CD4-positive, CD25-positive, alpha-beta regulatory T cell (primary cell): ENCODE measurements around the gene TUBB3. TPM values are rescaled to one million over a fixed set of nuclear protein-coding genes. Genes with fewer than 3 reads are reported as not detected.

ENCODE experiments used
- ATAC-seq, 2 donors: fragments of 150-1000 bp; cut with Tn5 transposase; one replicate each; pipeline ENCODE4 v1.10.0; 2021; ENCODE audit warnings: low read depth in 2 of 2, moderate number of reproducible peaks in 2 of 2, moderate library complexity in 1 of 2
- DNase-seq, 3 donors: peaks; one replicate each; pipeline versions ENCODE4 v3.0.0 to v3.0.0-alpha.2; 2012 to 2022; ENCODE audit warnings: mixed read lengths in 1 of 3
- H3K27ac ChIP-seq: one replicate; pipeline ENCODE4 v1.7.0; 2013; ENCODE audit warnings: mild to moderate bottlenecking, low read length; ENCODE audit not compliant: insufficient read depth, poor library complexity, severe bottlenecking
- H3K27me3 ChIP-seq: one replicate; pipeline ENCODE4 v1.7.0; 2013; ENCODE audit warnings: low read length; ENCODE audit not compliant: control insufficient read depth, insufficient read depth
- H3K36me3 ChIP-seq: one replicate; pipeline ENCODE4 v1.7.0; 2013; ENCODE audit warnings: mild to moderate bottlenecking, low read length, moderate library complexity; ENCODE audit not compliant: control insufficient read depth, insufficient read depth
- H3K4me1 ChIP-seq: 2 replicates; pipeline ENCODE4 v1.7.0; 2013; ENCODE audit warnings: mild to moderate bottlenecking, low read length; ENCODE audit not compliant: insufficient read depth, control insufficient read depth, poor library complexity, severe bottlenecking
- H3K4me3 ChIP-seq: one replicate; pipeline ENCODE4 v1.7.0; 2013; ENCODE audit warnings: low read depth, mild to moderate bottlenecking, low read length, moderate library complexity
- H3K9me3 ChIP-seq, 2 experiments: 1 replicate in 1 of 2; 2 replicates in 1 of 2; pipeline ENCODE4 v1.7.0; 2013; ENCODE audit warnings: low read length in 2 of 2, mild to moderate bottlenecking in 1 of 2, moderate library complexity in 1 of 2; ENCODE audit not compliant: control insufficient read depth in 2 of 2
- H3K27ac Mint-ChIP-seq, 3 donors: one replicate each; pipeline ENCODE4 v1.8.0; 2020 to 2022; ENCODE audit warnings: mild to moderate bottlenecking in 3 of 3, mixed read lengths in 3 of 3, moderate library complexity in 2 of 3
- H3K27me3 Mint-ChIP-seq: one replicate; pipeline ENCODE4 v1.8.0; 2022; ENCODE audit warnings: mild to moderate bottlenecking, mixed read lengths
- H3K36me3 Mint-ChIP-seq: one replicate; pipeline ENCODE4 v1.8.0; 2020; ENCODE audit warnings: mixed read lengths
- H3K4me1 Mint-ChIP-seq, 4 donors: one replicate each; pipeline ENCODE4 v1.8.0; 2020 to 2022; ENCODE audit warnings: mixed read lengths in 4 of 4, mild to moderate bottlenecking in 1 of 4
- H3K4me3 Mint-ChIP-seq, 4 donors: one replicate each; pipeline ENCODE4 v1.8.0; 2020 to 2022; ENCODE audit warnings: mild to moderate bottlenecking in 4 of 4, mixed read lengths in 4 of 4, moderate library complexity in 3 of 4
- H3K9me3 Mint-ChIP-seq, 7 donors: one replicate each; pipeline ENCODE4 v1.8.0; 2020 to 2022; ENCODE audit warnings: mixed read lengths in 7 of 7, mild to moderate bottlenecking in 3 of 7, moderate library complexity in 2 of 7
- polyA plus RNA-seq, 4 donors: library from polyadenylated mRNA; unstranded; fragments of 300-500 nt; fragmentation: Illumina TruSeq; gene quantifications; one replicate each; pipeline ENCODE4 v1.2.3, GENCODE V29; 2021
- total RNA-seq: library from RNA; stranded (reverse); gene quantifications from one replicate; pipeline ENCODE4 v1.2.3, GENCODE V29; 2022

Gene TUBB3
- total and polyA plus RNA-seq, 5 donors from 2014 or later, result 0.22 to 1.8 TPM; not detected in 3

DNA sequence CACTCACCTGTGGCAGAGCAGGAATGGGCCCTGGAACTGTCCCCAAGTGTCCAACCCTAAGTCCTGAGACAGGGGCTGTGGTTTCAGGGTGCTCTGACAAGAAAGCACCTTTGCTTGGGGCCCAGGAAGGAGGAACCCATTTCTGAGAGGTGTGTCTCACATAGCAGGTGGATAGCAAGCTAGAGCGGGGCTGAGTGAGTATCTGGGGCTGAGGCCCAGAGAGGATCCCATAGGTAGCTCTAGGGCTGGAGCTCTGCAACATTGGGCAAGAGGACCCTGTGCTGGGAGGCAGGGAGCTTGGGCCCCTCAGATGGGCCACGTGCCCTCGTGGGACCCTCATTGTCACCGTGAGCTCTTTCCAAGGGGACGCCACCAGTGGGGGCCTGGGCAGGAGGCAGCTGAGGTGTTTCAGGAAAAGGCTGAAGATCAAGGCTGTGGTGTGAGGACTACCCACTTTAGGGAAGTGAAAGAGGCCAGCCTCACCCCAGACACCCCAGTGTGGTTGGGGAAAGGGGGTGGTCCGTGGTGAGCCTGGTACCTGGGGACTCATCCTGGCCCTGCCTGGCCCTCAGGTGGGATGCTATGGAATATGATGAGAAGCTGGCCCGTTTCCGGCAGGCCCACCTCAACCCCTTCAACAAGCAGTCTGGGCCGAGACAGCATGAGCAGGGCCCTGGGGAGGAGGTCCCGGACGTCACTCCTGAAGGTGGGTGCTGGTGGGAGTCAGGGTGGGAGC, 30.7 kb downstream of the TUBB3 start:
- Histone ChIP-seq H3K4me3 (no peak overlapping the region), H3K36me3 (no peaks in the 10 kb centered on the region), H3K4me1 (peaks cover 10% of the 10 kb centered on the region), H3K27me3 (no peaks in the 10 kb centered on the region), H3K9me3 (no peaks in the 10 kb centered on the region), H3K27ac (no peak overlapping the region)
- H3K36me3 Mint-ChIP-seq, result peaks cover 12% of the 10 kb centered on the region
- no peaks in the 10 kb centered on the region for H3K9me3 Mint-ChIP-seq
- H3K27ac Mint-ChIP-seq, result no peak overlapping the region
- DNase-seq (no peak), ATAC-seq (no peak)
- H3K27me3 Mint-ChIP-seq, result peaks cover 8% of the 10 kb centered on the region
- peaks cover 0 to 8% (median 3%) of the 10 kb centered on the region in 4 donors for H3K4me1 Mint-ChIP-seq
- peak overlapping the region in 1 of 4 donors; percentile 27 for H3K4me3 Mint-ChIP-seq

- no peak for ATAC-seq
- no peaks in the 10 kb centered on the region for H3K27me3 ChIP-seq
Observed at GRCh38 chr16:89954462-89954861, 31.3 kb downstream of the TUBB3 start.

GRCh38 chr16:89955001-89955685, 32.0 kb downstream of the TUBB3 start:
- H3K4me3 Mint-ChIP-seq, result peak overlapping the region in 1 of 4 donors; percentile 10
- no peak for DNase-seq
- H3K27ac Mint-ChIP-seq, result no peak overlapping the region
- Histone ChIP-seq H3K27ac (no peak overlapping the region), H3K4me1 (no peaks in the 10 kb centered on the region), H3K27me3 (no peaks in the 10 kb centered on the region), H3K9me3 (no peaks in the 10 kb centered on the region), H3K4me3 (no peak overlapping the region), H3K36me3 (no peaks in the 10 kb centered on the region)
- peaks cover 3% of the 10 kb centered on the region for H3K27me3 Mint-ChIP-seq
- ATAC-seq, result no peak
- peaks cover 22% of the 10 kb centered on the region for H3K36me3 Mint-ChIP-seq
- no peaks in the 10 kb centered on the region for H3K9me3 Mint-ChIP-seq
- H3K4me1 Mint-ChIP-seq, result peaks cover 0 to 4% (median 2%) of the 10 kb centered on the region in 4 donors

More at GRCh38 chr16:89954462-89954861, 31.3 kb downstream of the TUBB3 start:
- Histone ChIP-seq H3K27ac (no peak overlapping the region), H3K4me3 (no peak overlapping the region), H3K9me3 (no peaks in the 10 kb centered on the region), H3K36me3 (no peaks in the 10 kb centered on the region), H3K4me1 (peaks cover 5% of the 10 kb centered on the region)
- H3K27me3 Mint-ChIP-seq, result peaks cover 8% of the 10 kb centered on the region
- H3K4me1 Mint-ChIP-seq, result peaks cover 0 to 8% (median 3%) of the 10 kb centered on the region in 4 donors
- peak overlapping the region in 1 of 3 donors; percentile 25 for H3K27ac Mint-ChIP-seq
- no peak for DNase-seq
- H3K36me3 Mint-ChIP-seq, result peaks cover 16% of the 10 kb centered on the region
- no peaks in the 10 kb centered on the region for H3K9me3 Mint-ChIP-seq
- no peak overlapping the region for H3K4me3 Mint-ChIP-seq

- peaks cover 0 to 4% (median 1%) of the 10 kb centered on the region in 4 donors for H3K4me1 Mint-ChIP-seq
Observed at GRCh38 chr16:89956505-89957215, 33.5 kb downstream of the TUBB3 start.

DNA sequence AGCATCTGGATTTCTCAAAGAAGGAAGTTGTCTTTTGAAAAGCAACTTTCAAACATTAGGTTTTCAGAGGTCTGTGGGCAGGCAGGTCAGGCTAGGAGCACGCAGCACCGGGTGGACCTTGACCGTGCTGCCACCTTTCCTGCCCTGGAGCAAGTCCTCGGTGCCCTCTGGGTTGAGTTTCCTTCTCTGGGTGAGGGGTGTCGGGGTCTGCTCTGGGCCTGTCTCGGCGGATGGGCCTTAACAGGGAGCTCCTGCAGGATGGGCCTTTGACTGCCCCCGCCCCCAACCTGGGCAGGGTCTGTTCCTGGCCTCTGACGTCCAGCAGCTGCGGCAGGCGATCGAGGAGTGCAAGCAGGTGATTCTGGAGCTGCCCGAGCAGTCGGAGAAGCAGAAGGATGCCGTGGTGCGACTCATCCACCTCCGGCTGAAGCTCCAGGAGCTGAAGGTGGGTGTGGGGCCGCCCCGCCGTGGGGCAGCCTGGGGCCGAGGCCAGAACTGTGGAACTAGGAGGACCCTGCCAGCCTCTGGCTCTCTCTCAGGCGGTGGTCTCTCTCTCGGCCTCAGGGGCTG, 34.2 kb downstream of the TUBB3 start:
- H3K27me3 Mint-ChIP-seq, result no peaks in the 10 kb centered on the region
- H3K9me3 Mint-ChIP-seq, result no peaks in the 10 kb centered on the region
- peaks cover 0 to 4% (median 1%) of the 10 kb centered on the region in 4 donors for H3K4me1 Mint-ChIP-seq
- H3K36me3 Mint-ChIP-seq, result peaks cover 25% of the 10 kb centered on the region
- Histone ChIP-seq H3K9me3 (no peaks in the 10 kb centered on the region), H3K36me3 (no peaks in the 10 kb centered on the region), H3K27me3 (no peaks in the 10 kb centered on the region), H3K27ac (no peak overlapping the region), H3K4me1 (no peaks in the 10 kb centered on the region), H3K4me3 (no peak overlapping the region)
- no peak for ATAC-seq
- no peak overlapping the region for H3K27ac Mint-ChIP-seq
- no peak overlapping the region for H3K4me3 Mint-ChIP-seq
- no peak for DNase-seq

More at GRCh38 chr16:89956505-89957215, 33.5 kb downstream of the TUBB3 start:
- Histone ChIP-seq H3K4me3 (no peak overlapping the region), H3K9me3 (no peaks in the 10 kb centered on the region), H3K27ac (no peak overlapping the region), H3K27me3 (no peaks in the 10 kb centered on the region), H3K4me1 (no peaks in the 10 kb centered on the region), H3K36me3 (no peaks in the 10 kb centered on the region)
- no peaks in the 10 kb centered on the region for H3K27me3 Mint-ChIP-seq
- peaks cover 25% of the 10 kb centered on the region for H3K36me3 Mint-ChIP-seq
- H3K4me3 Mint-ChIP-seq, result no peak overlapping the region
- DNase-seq (no peak), ATAC-seq (no peak)
- no peak overlapping the region for H3K27ac Mint-ChIP-seq
- no peaks in the 10 kb centered on the region for H3K9me3 Mint-ChIP-seq

GRCh38 chr16:89958068-89958467, 34.9 kb downstream of the TUBB3 start:
- H3K36me3 Mint-ChIP-seq, result peaks cover 25% of the 10 kb centered on the region
- DNase-seq, result no peak
- H3K4me3 Mint-ChIP-seq, result no peak overlapping the region
- no peaks in the 10 kb centered on the region for H3K36me3 ChIP-seq
- peaks cover 0 to 3% (median under 1%) of the 10 kb centered on the region in 4 donors for H3K4me1 Mint-ChIP-seq
- H3K9me3 Mint-ChIP-seq, result no peaks in the 10 kb centered on the region
- no peaks in the 10 kb centered on the region for H3K4me1 ChIP-seq
- H3K27me3 Mint-ChIP-seq, result no peaks in the 10 kb centered on the region
- no peaks in the 10 kb centered on the region for H3K27me3 ChIP-seq
- peak overlapping the region in 1 of 3 donors; percentile 71 for H3K27ac Mint-ChIP-seq
- no peak overlapping the region for H3K27ac ChIP-seq
- no peak overlapping the region for H3K4me3 ChIP-seq
- no peak for ATAC-seq
- H3K9me3 ChIP-seq, result no peaks in the 10 kb centered on the region

DNA sequence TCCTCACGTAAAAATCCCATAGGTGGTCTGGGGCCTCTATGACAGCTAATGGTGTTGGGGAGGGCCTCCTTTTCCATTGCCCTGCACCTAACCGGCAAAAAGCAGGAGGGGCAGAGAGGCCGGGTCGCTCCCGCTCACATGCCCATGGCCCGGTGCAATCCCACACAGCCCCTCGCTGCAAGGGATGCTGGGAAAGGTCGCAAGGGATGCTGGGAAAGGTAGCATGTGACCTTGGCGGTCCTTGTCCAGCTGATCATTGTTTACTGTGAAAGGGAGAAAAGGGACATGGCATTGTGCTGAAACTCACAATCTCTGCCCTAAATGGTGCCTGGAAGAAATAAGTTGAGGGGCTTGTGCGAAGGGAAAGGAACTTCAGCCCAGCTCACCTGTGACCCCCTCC, 35.5 kb downstream of the TUBB3 start:
- H3K36me3 ChIP-seq, result no peaks in the 10 kb centered on the region
- H3K4me3 ChIP-seq, result no peak overlapping the region
- no peaks in the 10 kb centered on the region for H3K4me1 ChIP-seq
- no peaks in the 10 kb centered on the region for H3K27me3 ChIP-seq
- H3K4me1 Mint-ChIP-seq, result peaks cover 0 to 2% (median 0%) of the 10 kb centered on the region in 4 donors
- no peak for DNase-seq
- H3K9me3 ChIP-seq, result no peaks in the 10 kb centered on the region
- no peak overlapping the region for H3K4me3 Mint-ChIP-seq
- no peak overlapping the region for H3K27ac ChIP-seq
- H3K27me3 Mint-ChIP-seq, result no peaks in the 10 kb centered on the region
- H3K27ac Mint-ChIP-seq, result no peak overlapping the region
- no peaks in the 10 kb centered on the region for H3K9me3 Mint-ChIP-seq
- ATAC-seq, result no peak
- peaks cover 28% of the 10 kb centered on the region for H3K36me3 Mint-ChIP-seq
